Measurements from ENCODE around the gene SEMA3A. TPM values are rescaled to one million over a fixed set of nuclear protein-coding genes. Genes with fewer than 3 reads are reported as not detected.

SEMA3A gene
- total RNA-seq, 1 experiment from 2014 or later = 43.3 TPM

- peaks cover 12% of the 10 kb centered on the region for H3K4me1 ChIP-seq (ENCODE audit: control insufficient read depth, insufficient read depth, low read length)
- H3K27me3 ChIP-seq (ENCODE audit: control insufficient read depth, insufficient read depth, low read length) = no peaks in the 10 kb centered on the region
- intact Hi-C loops (cut with micrococcal nuclease; ENCODE audit: unreplicated experiment) = no loop called here
- TF ChIP-seq POLR2AphosphoS5 (IDR thresholded peaks at IDR 0.05; ENCODE audit: low read depth, low read length) (no peak), REST (IDR thresholded peaks at IDR 0.05; ENCODE audit: insufficient read depth in 1 of 2, low read depth in 2 of 2, low read length in 1 of 2) (no peak), SIN3A (IDR thresholded peaks at IDR 0.05; ENCODE audit: borderline replicate concordance, insufficient read depth, low read depth, low read length) (no peak), TCF7L2 (IDR thresholded peaks at IDR 0.05; ENCODE audit: low read depth, low read length) (no peak), CTCF (IDR thresholded peaks at IDR 0.05) (no peak)
- no peaks in the 10 kb centered on the region; the same call in 1 of the 2 replicates for H3K36me3 ChIP-seq (ENCODE audit: control insufficient read depth, insufficient read depth, low read length)
- ChIA-PET CTCF (no interaction called here), POLR2A (no interaction called here)
- no peak overlapping the region for H3K4me3 ChIP-seq (ENCODE audit: low read depth in 2 of 2, low read length in 2 of 2)
- in situ Hi-C loops (cut with HindIII; ENCODE audit: low pct_unique_long_range_greater_than_20kb, low sequenced_read_pairs) = no loop called here
- no peaks in the 10 kb centered on the region for H3K9me3 ChIP-seq (ENCODE audit: control insufficient read depth, insufficient read depth, low read depth, low read length)
- peak overlapping the region; percentile 23; the same call in 1 of the 2 replicates for H3K27ac ChIP-seq (ENCODE audit: low read length)
- DNase-seq (ENCODE audit: low read depth, low spot score) (no peak), ATAC-seq (no peak)
- no TSS peak for BruUV-seq (replicated peaks)
Measured at GRCh38 chr7:84111842-84112241, 82.7 kb downstream of the SEMA3A start.

- Histone ChIP-seq H3K4me1 (ENCODE audit: control insufficient read depth, insufficient read depth, low read length) (peaks cover 18% of the 10 kb centered on the region), H3K27ac (ENCODE audit: low read length) (no peak overlapping the region), H3K27me3 (ENCODE audit: control insufficient read depth, insufficient read depth, low read length) (no peaks in the 10 kb centered on the region), H3K9me3 (ENCODE audit: control insufficient read depth, insufficient read depth, low read depth, low read length) (no peaks in the 10 kb centered on the region), H3K36me3 (ENCODE audit: control insufficient read depth, insufficient read depth, low read length) (no peaks in the 10 kb centered on the region; the same call in 1 of the 2 replicates), H3K4me3 (ENCODE audit: low read depth in 2 of 2, low read length in 2 of 2) (no peak overlapping the region)
- in situ Hi-C loops (cut with HindIII; ENCODE audit: low pct_unique_long_range_greater_than_20kb, low sequenced_read_pairs) (no loop called here), intact Hi-C loops (cut with micrococcal nuclease; ENCODE audit: unreplicated experiment) (no loop called here)
- no TSS peak for BruUV-seq (replicated peaks)
- no peak for TF ChIP-seq REST (IDR thresholded peaks at IDR 0.05; ENCODE audit: insufficient read depth in 1 of 2, low read depth in 2 of 2, low read length in 1 of 2)
- TF ChIP-seq CTCF (IDR thresholded peaks at IDR 0.05) = no peak
- TF ChIP-seq TCF7L2 (IDR thresholded peaks at IDR 0.05; ENCODE audit: low read depth, low read length) = no peak
- TF ChIP-seq SIN3A (IDR thresholded peaks at IDR 0.05; ENCODE audit: borderline replicate concordance, insufficient read depth, low read depth, low read length) = no peak
- TF ChIP-seq POLR2AphosphoS5 (IDR thresholded peaks at IDR 0.05; ENCODE audit: low read depth, low read length) = no peak
- no peak for DNase-seq (ENCODE audit: low read depth, low spot score)
- no peak for ATAC-seq
- ChIA-PET CTCF (no interaction called here), POLR2A (no interaction called here)
Measured at GRCh38 chr7:84110400-84110799, 84.2 kb downstream of the SEMA3A start.

Data from Panc1 (cell line).